GM15510 (cell line): ENCODE measurements around the gene SYT6.

ENCODE experiments used
- POLR2A ChIP-seq: IDR thresholded peaks from 3 replicates; pipeline ENCODE4 v1.6.1; 2011; ENCODE audit warnings: borderline replicate concordance; ENCODE audit not compliant: insufficient read length; ENCODE audit errors: extremely low read depth

Gene SYT6, protein sequence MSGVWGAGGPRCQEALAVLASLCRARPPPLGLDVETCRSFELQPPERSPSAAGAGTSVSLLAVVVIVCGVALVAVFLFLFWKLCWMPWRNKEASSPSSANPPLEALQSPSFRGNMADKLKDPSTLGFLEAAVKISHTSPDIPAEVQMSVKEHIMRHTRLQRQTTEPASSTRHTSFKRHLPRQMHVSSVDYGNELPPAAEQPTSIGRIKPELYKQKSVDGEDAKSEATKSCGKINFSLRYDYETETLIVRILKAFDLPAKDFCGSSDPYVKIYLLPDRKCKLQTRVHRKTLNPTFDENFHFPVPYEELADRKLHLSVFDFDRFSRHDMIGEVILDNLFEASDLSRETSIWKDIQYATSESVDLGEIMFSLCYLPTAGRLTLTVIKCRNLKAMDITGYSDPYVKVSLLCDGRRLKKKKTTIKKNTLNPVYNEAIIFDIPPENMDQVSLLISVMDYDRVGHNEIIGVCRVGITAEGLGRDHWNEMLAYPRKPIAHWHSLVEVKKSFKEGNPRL

DNA sequence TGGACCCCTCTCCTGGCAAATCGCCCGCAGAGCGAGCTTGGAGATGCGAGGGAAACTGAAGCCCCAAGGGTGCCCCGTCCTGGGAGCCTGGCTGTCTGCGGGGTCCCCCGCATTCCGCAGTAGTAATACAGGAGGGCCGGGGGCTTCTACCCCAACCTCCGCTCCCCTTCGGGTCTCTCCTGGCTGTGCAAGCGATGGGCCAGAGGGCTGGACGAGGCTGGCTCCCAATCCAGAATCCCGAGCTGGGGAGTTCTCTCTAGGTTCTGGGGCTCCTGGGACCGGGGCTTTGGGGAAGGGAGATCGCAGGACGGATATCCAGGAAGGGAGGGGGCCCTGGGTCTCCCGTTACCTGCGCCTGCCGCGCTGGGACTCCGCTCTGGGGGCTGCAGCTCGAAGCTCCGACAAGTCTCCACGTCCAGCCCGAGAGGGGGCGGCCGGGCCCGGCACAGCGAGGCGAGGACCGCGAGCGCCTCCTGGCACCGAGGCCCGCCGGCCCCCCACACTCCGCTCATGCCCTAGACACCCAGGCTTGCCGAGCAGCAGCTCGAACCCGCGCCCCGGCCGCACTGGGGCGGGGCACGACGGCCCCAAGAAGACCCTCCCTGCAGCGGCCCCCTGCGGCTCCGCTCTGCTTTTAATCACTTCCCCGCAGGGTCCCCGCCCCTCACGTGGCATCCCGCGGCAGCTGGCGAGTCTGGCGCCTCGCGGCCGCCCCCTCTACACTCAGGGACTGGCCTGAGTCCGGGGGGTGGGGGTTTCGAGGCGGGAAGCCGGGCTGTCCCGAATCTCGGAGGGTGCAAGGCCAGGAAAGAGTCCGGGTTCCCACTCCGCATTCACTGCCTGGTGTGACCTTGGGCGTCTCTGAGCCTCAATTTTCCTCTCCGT lies at the start of gene SYT6:
SYT6 (minus strand) TSS at position 609 of the 885 bp plus-strand sequence; CDS start at position 512, 97 bp downstream.
- no peak for TF ChIP-seq POLR2A

DNA sequence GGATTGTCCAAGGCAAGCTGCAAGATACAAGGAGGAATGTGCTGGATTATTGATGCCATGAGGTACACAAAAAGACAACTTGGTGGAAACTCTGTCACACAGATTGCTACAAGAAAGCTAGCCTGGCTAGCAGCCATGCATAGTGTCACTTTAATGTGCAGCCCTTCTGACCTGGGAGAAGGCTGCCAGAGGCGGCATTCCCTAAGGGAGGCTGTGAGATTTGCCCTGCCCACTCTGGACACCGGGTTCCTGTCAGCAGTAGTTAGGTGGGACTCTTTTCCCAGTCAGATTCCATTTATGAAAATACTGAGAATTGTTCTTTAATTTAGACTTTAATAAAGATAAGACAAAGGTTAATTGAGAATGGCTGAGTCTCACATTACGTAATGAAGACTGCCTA lies 47.8 kb upstream of the SYT6 start:
- no peak for TF ChIP-seq POLR2A

DNA sequence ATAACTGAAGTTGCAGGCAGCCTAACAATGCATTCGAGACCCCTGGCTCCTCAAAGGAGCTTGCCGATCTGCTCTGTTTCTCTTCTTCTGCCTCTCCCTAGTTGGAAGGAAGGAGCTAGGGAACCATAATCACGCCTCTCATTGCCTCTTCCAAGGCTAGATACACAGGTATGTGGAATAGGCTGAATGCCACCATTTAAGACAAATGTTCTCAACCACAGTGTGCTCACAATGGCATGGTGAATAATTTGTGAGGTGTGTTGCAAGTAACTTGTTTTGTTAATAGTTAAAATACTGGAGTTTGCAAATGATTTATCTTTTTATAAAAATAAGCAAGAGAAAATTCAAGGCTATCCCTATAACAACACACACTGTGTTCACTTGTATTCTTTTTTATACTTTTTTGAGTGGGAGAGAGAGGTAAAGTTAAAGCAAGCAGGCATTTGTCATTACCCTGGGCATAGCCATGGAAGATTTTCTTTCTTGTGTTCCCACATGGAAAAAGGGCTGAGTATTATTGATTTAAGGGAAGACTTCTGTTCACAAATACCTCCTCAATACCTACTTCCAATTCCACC lies 45.4 kb upstream of the SYT6 start:
- no peak for TF ChIP-seq POLR2A

DNA sequence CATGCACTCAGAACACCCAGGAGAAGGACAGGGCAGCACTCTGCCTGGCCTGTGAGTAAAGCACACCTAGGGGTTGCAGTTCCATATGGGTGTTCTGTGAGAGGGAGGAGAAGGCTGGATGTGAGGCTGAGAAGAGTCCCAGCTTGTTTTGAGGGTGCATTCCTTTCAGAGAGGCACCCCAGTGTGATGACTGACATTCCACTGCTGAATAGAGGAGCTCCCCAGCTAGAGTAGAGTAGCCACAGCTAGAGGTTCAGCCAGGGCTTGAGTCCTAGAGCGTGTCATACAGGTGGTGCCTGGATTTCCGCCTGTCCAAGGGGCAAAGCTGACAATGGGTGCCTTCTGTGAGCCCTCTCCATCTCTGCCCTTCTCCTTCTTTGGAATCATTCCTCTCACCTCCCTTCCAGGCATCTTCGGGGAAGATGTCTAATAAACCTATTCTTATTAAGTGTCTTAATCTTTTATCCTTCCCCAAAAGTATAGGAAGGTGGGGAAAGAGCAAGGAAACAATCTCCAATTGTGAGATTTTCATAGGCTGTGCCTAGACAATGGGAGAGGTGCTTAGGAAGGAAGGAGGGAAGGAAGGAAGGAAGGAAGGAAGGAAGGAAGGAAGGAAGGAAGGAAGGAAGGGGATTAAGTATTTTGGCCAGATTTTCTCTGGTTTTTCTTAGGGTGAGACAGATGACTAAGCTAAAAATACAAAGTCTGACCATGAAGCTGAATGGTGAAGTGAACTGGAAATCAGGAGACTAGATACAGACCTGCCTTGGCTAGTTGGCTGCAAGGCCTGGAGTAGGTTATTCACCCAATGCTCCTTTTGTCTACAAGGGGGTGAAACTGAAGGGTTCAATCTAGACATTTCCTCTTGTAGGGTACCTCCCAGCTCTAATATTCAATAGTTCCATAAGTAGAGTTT lies 43.6 kb upstream of the SYT6 start:
- TF ChIP-seq POLR2A = no peak

DNA sequence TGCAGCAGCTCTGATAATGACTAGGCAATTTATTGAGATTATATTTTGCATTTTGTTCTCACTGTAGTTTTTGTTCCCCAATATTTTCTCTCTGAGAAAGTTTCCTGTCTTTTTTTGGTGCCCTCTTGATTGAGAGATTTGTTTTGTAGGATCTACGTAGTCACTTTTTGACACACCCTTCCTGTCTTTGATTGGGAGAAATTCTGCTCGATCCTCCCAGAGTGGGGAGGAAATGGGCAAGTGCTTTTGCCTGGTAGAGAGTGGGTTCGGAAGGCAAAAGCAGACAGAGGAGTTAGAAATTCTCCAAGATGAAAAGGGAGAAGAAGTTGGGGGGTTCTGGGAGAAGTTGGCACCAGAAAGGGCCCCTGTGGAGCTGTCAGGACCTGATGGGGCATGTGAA lies 42.1 kb upstream of the SYT6 start:
- TF ChIP-seq POLR2A = no peak

DNA sequence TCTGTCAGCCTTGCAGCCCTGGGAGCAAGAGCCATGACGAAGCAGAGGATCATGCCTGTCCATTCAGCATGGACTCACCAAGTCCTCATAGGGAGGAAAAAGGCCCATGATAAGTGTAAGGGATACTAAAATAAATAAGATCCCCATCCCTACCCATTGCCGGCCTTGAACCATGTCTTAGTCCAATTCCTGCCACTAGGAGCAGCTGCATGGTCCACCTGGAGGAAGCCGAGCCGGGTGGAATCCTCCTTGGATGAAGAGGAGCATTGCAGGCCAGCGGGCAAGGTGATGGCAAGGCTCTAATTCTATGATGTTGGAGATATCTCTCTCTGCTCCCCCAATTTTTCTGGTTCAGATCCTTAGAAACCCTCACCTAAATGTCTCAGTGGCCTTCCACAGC lies 38.7 kb upstream of the SYT6 start:
- no peak for TF ChIP-seq POLR2A

DNA sequence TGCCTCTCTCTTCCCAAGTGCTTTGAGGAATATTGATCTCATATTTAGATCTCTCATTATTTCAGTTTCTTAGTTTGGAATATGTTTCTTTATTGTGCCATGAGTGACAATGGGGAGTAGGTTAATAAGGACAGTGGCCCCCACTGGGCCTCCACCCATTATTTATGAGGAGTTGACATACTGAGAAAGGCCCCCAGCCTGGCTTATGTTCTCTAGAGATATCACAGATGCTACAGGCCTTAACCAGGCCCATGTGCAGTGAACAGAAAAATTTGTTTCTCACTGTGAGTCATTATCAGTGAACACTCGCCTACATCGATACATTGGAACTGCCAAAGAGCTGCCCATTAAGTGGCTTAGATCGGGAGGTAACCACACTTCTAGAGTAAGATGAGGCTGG lies 35.7 kb upstream of the SYT6 start:
- no peak for TF ChIP-seq POLR2A

DNA sequence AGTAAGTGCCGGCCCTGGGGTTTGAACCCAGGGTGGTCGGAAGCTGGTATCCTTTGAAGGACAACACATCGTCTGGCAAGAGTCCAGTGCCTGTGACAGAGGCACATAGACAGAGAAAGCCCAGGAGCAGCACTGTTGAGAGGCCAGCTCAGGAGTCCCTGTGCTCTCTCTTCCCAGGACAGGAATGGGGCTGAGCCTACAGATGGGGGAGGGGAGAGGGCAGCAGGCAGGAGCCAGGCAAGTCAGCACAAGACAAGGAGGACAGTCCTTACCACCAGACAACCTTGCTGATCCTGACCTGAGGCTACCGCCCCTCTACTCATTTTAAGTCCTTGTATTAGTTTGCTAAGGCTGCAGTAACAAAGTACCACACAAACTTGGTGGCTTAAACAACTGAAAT lies 27.7 kb upstream of the SYT6 start:
- no peak for TF ChIP-seq POLR2A

DNA sequence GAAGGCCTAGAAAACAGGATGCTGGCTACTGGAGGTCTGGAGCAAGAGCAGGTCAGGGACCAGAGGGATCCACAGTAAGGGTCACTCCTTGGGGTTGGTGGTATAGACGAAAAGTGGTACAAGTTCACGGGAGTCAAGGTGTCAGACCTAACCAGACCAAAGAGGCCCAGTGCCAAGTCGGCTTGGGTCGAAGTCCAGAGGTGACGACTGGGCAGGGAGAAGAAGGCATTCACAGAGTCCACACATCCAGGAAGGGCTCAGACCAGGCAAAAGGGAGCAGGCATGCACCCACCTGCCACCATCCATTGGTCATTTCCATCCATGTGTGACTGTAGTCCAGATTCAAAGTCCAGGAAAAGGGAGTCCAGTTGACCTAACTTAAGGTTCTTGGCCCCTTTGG lies 27.1 kb upstream of the SYT6 start:
- no peak for TF ChIP-seq POLR2A

DNA sequence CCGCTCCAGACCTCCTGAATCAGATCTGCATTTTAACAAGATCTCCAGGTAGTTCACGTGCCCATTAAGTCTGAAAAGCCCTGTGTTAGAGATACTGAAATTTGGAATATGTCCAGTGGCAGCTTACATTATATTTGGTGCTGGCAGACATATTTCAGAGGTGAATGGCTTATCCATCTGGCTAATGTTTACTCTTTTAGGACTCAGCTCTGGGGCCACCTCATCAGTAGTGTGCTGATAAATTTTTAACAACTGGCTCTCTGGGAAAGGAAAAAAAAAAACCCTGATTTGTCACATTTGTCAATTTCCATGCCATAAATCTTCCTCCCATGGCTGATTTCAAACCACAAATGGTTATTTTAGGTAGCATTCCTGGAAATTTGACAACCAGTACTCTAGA lies 25.3 kb upstream of the SYT6 start:
- no peak for TF ChIP-seq POLR2A

DNA sequence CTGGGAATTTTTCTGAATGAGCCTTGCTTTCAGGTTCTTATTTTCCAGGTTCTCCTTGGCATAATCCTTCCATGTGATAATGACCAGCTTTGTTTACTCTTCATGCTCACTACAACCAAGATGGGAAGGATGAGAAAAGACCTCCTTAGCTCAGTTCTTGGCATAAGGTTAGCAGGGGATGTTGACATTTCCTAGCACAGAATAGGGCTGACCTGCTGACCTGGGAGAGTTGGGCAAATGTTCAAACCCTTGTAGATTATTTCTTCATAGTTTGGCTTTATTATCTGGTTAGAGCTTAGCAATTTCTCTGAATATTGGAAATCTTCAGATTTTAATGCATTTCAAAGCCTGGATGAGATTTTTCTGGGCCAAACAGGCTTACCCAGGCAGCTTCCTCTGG lies 23.6 kb upstream of the SYT6 start:
- TF ChIP-seq POLR2A = no peak

DNA sequence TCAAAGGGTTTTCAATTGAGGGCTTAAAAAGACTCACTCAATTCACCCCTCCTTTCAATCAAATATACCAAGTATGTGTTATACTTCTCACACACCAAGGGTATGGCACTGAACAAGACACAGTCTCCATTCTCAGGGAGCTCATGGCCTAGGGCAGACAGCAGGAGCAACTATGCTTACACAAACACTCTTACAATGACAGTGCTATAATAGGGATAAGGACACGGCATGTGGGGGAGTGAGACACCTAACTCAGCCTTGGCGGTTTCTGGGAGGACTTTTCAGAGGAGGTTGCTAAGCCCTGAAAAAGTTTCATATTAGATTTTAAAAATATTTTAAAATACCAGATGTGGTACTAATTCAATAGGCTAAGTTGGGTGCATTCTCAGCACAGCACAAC lies 22.7 kb upstream of the SYT6 start:
- no peak for TF ChIP-seq POLR2A

DNA sequence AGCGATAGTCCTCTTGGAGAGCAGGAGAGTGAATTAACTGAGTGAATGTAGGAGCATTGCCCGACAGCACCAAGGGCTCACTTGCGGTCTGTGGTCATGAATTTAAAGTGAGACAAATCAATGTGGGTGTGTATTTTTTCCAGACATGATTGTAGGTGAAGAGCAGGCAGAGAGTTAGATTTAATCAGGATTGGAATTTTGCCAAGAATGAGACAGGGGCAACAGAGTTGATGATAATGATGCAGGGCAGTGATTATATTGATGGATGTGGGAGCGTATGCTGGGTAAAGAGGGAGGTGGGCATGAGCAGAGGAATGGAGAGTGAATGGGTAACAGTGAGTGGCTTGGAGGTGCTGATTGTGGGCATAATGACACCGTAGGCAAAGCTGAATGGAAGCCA lies 20.0 kb upstream of the SYT6 start:
- no peak for TF ChIP-seq POLR2A

DNA sequence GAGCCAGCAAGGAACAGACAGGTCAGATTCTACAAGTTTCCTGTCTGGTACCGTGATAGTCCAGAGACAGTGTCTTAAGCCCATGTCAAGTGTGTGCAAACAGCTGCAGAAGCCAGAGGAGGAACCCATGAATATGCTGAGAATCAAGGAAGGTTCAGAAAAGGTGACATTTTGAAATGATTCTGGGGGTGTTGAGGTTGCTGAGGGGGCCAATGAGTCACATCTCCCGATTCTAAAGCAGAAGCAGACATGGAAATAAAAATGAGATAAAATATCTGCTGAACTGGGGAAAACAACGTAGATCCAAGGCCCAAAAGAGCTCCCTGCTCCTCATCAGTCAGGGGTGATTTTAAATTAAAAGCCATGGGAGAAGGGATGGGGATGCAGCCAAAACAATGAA lies 15.8 kb upstream of the SYT6 start:
- TF ChIP-seq POLR2A = no peak

DNA sequence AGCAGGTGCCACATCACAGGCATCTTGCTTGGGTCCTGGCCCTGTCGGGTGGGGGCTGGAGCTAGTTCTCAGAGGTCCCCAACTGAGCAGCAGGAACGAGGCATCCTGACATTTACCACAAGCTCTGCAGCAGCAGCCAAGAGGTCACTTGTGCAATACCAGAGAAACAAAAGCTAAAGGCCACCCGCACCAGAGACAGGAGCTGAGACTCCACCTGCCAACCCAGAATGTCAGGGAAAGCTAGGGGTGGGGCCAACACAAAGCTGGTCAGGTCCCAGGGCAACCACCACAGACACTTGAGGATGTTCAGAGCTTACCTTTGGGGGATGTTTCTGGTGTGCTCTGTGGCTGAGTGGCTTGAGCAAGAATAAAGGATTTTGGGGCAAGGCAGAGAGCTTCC lies 13.6 kb upstream of the SYT6 start:
- TF ChIP-seq POLR2A = no peak

DNA sequence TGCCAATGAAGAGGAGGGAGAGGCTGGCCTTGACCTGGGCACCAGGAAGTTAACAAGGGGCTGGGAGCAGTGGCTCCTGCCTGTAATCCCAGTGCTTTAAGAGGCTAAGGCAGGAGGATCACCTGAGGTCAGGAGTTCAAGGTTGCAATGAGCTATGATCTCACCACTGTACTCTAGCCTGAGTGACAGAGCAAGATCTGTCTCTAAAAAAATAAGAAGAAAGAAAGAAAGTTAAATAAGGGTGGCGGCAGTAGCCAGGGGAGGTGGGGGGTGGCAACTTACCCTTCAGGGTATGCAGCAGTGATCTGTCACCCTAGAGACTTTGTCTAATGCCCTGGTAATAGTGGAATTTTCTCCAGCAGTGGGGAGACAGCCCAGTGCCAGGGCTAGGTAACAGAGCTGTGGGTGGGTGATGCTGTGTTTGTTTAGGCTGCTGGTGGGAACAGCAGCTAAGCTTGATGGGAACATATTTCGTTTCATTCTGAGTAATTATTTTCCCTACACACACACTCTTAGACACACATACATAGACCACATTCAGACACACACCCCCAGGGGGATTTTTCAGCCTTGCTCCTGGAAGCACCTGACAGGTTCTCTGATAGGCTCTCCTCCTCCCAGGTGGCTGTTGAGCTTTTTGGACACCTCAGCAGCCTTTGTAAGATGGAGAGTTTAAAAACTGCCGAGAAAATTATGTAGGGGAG lies 11.3 kb upstream of the SYT6 start:
- TF ChIP-seq POLR2A = no peak
